NCI-H146 treated with DMSO at 0.1 percent for 48 hours (cell line): ENCODE results near the gene MAGEE2.
"Not testable (repeated sequence)": the region's sequence is repeated elsewhere in the genome, so short reads cannot be mapped to it uniquely, and the experiment has no call there.

ENCODE experiments used
- DNase-seq: peaks from one replicate; lab custom pipeline; 2025; ENCODE audit not compliant: unreplicated experiment; lab: John Stamatoyannopoulos, UW

Gene MAGEE2

GRCh38 chrX:75784680-75785491 is at the start of gene MAGEE2:
TSS of gene MAGEE2 (minus strand) at chrX:75785254. CDS start at chrX:75785051, 203 bp downstream.
- DNase-seq: no peak

GRCh38 chrX:75786290-75786689 is 1.2 kb upstream of the MAGEE2 start:
- DNase-seq: no peak

- no peak for DNase-seq
Observed at GRCh38 chrX:75781611-75782010, 3.4 kb downstream of the MAGEE2 start.

GRCh38 chrX:75768063-75768462 is 17.0 kb downstream of the MAGEE2 start:
- DNase-seq: not testable (repeated sequence)

- no peak for DNase-seq
Observed at GRCh38 chrX:75748431-75748830, 36.6 kb downstream of the MAGEE2 start.

- DNase-seq: no peak
Observed at GRCh38 chrX:75746891-75747639, 38.0 kb downstream of the MAGEE2 start.
